ENCODE measurements around the gene CLEC7A.

CLEC7A gene

DNA sequence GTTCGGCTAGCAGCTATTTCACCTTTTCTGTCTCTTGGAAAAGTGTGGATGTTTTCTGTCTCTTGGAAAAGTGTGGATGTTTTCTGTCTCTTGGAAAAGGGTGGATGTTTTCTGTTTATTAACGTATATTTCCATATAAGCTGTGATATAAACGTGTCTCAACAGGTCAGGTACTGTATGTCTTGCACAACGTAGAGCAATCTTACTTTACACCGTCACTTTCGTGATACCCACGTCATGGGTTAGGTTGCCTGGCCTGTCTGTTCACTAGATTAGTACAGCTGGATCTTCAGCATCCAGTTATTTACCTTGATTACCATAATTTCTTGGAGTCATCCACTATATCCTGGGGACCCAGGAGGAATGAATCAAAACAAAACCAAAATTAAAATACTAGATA lies 14.1 kb downstream of the CLEC7A start:
- no peak overlapping the region for H3K27ac Mint-ChIP-seq
- H3K36me3 Mint-ChIP-seq: no peaks in the 10 kb centered on the region
- H3K9me3 Mint-ChIP-seq: peaks cover 13% of the 10 kb centered on the region
- peaks cover 14% of the 10 kb centered on the region for H3K27me3 Mint-ChIP-seq
- no peak for ATAC-seq
- no peak overlapping the region for H3K4me3 Mint-ChIP-seq
- H3K4me1 Mint-ChIP-seq: peaks cover 1% of the 10 kb centered on the region

DNA sequence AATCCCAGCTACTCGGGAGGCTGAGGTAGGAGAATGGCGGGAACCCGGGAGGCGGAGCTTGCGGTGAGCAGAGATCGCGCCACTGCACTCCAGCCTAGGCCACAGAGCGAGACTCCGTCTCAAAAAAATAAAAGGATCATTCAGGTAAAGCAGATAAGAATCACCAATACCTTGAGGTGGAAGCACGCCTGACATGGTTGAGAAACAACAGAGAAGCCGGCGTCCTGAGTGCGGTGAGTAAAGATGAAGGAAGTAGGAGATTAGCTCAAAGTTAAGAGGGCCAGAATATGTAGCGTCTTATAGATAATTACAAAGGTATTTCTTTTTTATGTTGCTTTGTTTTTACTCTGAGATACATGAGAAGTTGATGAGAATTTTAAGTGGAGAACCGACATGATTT lies 14.7 kb downstream of the CLEC7A start:
- peaks cover 14% of the 10 kb centered on the region for H3K9me3 Mint-ChIP-seq
- no peak for ATAC-seq
- no peaks in the 10 kb centered on the region for H3K4me1 Mint-ChIP-seq
- H3K27me3 Mint-ChIP-seq: peaks cover 13% of the 10 kb centered on the region
- no peak overlapping the region for H3K4me3 Mint-ChIP-seq
- H3K27ac Mint-ChIP-seq: no peak overlapping the region
- H3K36me3 Mint-ChIP-seq: no peaks in the 10 kb centered on the region

DNA sequence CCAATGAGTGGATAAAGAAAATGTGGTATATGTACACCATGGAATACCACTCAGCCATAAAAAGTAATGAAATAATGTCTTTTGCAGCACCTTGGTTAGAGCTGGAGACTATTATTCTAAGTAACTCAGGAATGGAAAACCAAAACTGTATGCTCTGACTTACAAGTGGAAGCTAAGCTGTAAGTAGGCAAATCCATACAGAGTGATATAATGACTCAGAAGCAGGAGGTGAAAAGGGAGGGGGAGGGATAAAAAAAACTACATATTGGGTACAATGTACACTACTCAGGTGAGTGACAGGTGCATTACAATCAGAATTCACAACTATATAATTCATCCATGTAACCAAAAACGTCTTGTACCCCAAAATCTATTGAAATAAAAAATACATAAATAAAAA lies 16.1 kb downstream of the CLEC7A start:
- ATAC-seq: no peak
- no peak overlapping the region for H3K27ac Mint-ChIP-seq
- no peak overlapping the region for H3K4me3 Mint-ChIP-seq
- H3K36me3 Mint-ChIP-seq: no peaks in the 10 kb centered on the region
- H3K27me3 Mint-ChIP-seq: peaks cover 13% of the 10 kb centered on the region
- no peaks in the 10 kb centered on the region for H3K4me1 Mint-ChIP-seq
- H3K9me3 Mint-ChIP-seq: peaks cover 10% of the 10 kb centered on the region

DNA sequence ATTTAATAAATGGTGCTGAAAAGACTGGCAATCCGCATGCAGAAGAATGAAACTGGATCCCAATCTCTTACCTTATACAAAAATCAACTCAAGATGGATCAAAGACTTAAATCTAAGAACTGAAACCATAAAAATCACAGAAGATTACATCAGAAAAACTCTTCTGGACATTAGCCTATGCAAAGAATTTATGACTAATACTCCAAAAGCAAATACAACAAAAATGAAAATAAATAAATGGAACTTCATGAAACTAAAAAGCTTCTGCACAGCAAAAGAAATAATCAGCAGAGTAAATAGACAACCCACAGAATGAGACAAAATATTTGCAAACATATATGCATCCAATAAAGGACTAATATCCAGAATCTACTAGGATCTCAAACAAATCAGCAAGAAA lies 16.9 kb downstream of the CLEC7A start:
- peaks cover 13% of the 10 kb centered on the region for H3K27me3 Mint-ChIP-seq
- no peaks in the 10 kb centered on the region for H3K4me1 Mint-ChIP-seq
- no peaks in the 10 kb centered on the region for H3K36me3 Mint-ChIP-seq
- H3K27ac Mint-ChIP-seq: no peak overlapping the region
- no peak for ATAC-seq
- H3K4me3 Mint-ChIP-seq: no peak overlapping the region
- H3K9me3 Mint-ChIP-seq: peaks cover 7% of the 10 kb centered on the region

DNA sequence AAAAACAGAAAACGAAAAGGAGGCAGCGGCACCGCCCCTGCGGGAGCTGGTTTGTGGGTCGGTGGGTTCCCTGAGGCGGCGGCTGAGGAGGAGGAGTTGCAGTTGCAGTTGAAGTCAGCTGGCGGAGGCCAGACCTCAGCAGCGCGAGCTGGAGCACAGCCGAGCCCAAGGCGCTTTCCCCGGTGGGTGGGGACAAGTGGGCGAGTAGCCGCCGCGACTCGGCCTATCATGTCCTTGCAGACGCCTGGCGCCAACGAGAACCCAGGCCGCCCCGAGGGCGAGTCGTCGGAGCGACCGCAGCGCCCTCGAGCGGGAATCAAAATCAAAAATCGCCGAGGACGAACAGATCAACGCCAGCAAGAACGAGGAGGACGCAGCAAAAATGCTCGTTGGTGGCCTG lies 18.5 kb downstream of the CLEC7A start:
- H3K4me1 Mint-ChIP-seq: no peaks in the 10 kb centered on the region
- H3K27me3 Mint-ChIP-seq: peaks cover 23% of the 10 kb centered on the region
- H3K9me3 Mint-ChIP-seq: peaks cover 10% of the 10 kb centered on the region
- H3K36me3 Mint-ChIP-seq: no peaks in the 10 kb centered on the region
- no peak overlapping the region for H3K27ac Mint-ChIP-seq
- ATAC-seq: no peak
- H3K4me3 Mint-ChIP-seq: no peak overlapping the region

DNA sequence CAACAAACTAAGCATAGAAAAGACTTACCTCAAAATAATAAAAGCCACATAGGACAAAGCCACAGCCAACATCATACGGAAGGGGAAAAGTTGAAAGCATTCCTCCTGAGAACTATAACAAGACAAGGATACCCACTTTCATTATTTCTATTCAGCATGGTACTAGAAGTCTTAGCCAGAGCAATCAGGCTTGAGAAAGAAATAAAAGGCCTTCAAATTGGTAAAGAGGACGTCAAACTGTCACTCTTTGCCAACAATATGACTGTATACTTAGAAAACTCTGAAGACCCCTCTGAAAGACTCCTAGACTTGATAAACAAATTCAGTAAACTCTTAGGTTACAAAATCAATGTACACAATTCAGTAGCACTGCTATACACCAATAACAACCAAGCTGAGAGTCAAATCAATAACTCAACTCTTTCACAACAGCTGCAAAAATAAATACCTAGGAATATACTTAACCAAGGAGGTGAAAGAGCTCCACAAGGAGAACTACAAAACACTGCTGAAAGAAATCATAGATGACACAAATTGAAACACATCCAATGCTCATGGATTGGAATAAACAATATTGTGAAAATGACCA lies 19.6 kb downstream of the CLEC7A start:
- Mint-ChIP-seq H3K9me3 (peaks cover 14% of the 10 kb centered on the region), H3K27me3 (peaks cover 34% of the 10 kb centered on the region), H3K36me3 (no peaks in the 10 kb centered on the region), H3K4me3 (no peak overlapping the region), H3K4me1 (no peaks in the 10 kb centered on the region), H3K27ac (no peak overlapping the region)
- no peak for ATAC-seq

DNA sequence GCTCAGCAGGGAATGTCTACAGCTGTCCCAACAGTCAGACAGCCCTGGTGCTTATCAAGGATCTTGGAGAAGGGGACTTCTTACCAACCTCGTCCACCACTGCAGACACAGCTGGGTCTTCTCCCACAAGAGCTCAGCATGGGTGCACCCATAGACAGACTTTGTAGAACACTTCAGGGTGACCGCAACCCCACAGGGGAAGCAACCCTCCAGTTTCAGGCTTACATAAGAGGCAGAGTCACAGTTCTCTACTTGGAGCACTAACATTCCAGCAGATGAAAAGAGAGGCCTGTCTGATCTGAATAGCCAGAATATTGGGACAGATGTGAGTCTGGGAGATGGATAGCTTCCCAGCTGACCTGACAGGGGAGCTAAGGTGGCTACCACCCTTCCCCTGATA lies 27.7 kb downstream of the CLEC7A start:
- H3K27ac Mint-ChIP-seq: no peak overlapping the region
- peaks cover 12% of the 10 kb centered on the region for H3K9me3 Mint-ChIP-seq
- no peaks in the 10 kb centered on the region for H3K4me1 Mint-ChIP-seq
- H3K36me3 Mint-ChIP-seq: no peaks in the 10 kb centered on the region
- no peak overlapping the region for H3K4me3 Mint-ChIP-seq
- H3K27me3 Mint-ChIP-seq: peaks cover 69% of the 10 kb centered on the region
- no peak for ATAC-seq

DNA sequence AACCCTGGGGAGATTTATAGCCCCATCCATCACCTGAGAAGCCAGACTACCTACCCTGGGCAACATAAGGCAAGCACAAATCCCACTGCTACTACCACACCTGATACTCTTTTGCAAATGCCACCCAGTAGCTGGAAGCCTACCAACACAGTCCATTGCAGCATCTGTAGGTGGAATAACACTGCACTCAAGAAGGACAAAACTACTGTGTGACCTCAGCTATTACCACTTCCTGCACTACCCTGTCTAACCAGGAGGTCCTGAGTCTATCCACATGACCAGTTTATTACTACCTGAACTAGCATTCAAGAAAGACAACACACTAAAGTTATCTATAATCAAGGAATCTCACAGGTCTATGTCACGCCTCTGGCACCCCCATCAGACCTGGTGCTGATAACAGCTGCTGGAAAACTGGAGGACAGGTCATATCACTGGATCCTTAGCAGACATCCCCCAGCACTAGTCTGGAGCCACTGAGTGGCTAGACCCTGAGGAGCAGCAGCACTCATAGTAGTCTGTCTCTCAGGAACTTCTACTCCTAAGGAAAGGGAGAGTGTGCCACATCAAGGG lies 28.3 kb downstream of the CLEC7A start:
- peaks cover 63% of the 10 kb centered on the region for H3K27me3 Mint-ChIP-seq

DNA sequence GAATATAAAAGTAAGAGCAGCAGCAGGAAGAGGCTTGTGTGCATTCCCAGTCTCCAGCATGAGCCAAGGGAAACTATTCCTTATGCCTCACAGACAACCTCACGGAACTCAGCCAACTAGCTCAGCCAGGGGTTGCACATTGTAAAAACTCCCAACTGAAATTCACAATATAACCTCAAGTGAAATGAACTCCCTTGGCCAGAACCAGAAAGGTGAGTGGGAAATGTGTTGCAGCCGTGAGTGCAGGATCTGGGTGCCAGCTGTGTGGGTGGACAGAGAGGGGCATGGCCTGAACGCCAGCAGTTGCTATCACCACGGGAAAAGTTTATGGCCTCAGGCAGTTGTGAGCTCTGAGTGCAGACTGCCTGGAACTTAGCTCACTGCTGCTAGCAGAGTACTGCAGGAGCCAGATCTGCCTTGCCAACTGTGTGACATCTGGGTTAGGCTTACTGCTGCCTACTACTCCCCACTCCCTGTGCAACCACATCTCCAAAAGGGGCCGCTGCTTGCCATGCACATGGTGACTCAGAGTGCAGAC lies 28.9 kb downstream of the CLEC7A start:
- H3K36me3 Mint-ChIP-seq: no peaks in the 10 kb centered on the region
- peaks cover 9% of the 10 kb centered on the region for H3K9me3 Mint-ChIP-seq
- H3K4me1 Mint-ChIP-seq: no peaks in the 10 kb centered on the region
- no peak for ATAC-seq
- peaks cover 56% of the 10 kb centered on the region for H3K27me3 Mint-ChIP-seq
- H3K4me3 Mint-ChIP-seq: no peak overlapping the region
- no peak overlapping the region for H3K27ac Mint-ChIP-seq

More for the DNA sequence above, 28.3 kb downstream of the CLEC7A start:
- Mint-ChIP-seq H3K36me3 (no peaks in the 10 kb centered on the region), H3K4me3 (no peak overlapping the region), H3K9me3 (peaks cover 9% of the 10 kb centered on the region), H3K27ac (no peak overlapping the region), H3K4me1 (no peaks in the 10 kb centered on the region)
- no peak for ATAC-seq

DNA sequence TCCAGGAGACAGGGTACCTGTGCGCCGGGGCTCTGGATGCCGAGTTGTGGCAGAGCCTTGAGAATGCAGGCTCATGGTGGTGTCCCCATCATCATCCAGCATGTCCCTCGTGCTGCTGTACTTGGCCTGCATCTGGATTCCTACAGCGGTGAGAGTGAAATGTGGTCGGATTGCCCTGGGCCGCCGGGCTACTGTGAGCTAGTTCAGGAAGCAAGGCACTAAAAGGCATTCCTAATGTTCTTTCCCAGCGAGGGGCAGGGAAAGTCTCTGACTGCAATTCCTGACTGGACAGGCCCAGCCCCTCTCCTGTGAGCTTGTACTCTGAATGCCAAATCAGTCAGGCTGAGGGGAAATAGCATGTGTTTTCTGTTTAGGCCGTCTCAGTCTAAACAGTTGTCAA lies 31.2 kb downstream of the CLEC7A start, which contains the start of gene CLEC1A:
TSS of gene CLEC1A (minus strand) at position 195 of the 400 bp plus-strand sequence. CDS start at position 132, 63 bp downstream.
- no peak within 1 kb of the TSS for H3K4me3 Mint-ChIP-seq
- no peaks in the 10 kb centered on the region for H3K36me3 Mint-ChIP-seq
- peaks cover 5% of the 10 kb centered on the region for H3K9me3 Mint-ChIP-seq
- H3K27me3 Mint-ChIP-seq: peaks cover 34% of the 10 kb centered on the region
- no peak for ATAC-seq
- no peaks in the 10 kb centered on the region for H3K4me1 Mint-ChIP-seq
- H3K27ac Mint-ChIP-seq: no peak within 1 kb of the TSS

DNA sequence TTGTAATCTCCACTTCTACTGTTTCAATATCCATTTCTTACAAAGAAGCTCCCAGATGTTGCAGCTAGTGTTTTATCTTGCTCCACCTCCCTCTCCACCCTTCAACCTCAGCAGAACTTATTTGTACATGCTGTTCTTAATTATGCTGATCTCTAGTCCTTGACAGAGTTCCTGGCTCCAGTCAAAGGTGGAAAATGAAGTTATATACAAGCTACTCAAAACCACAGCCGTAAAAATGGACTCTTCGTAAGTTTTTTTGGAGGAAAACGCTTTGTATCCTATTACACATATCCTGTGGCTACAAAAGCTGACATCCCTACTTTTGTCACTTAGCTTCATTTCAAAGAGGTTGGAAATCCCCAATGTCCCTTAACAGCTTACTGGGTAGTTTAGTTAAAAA lies 32.5 kb downstream of the CLEC7A start:
- H3K27ac Mint-ChIP-seq: no peak overlapping the region
- H3K4me1 Mint-ChIP-seq: no peaks in the 10 kb centered on the region
- no peak overlapping the region for H3K4me3 Mint-ChIP-seq
- ATAC-seq: no peak
- no peaks in the 10 kb centered on the region for H3K36me3 Mint-ChIP-seq
- no peaks in the 10 kb centered on the region for H3K9me3 Mint-ChIP-seq
- H3K27me3 Mint-ChIP-seq: peaks cover 29% of the 10 kb centered on the region

DNA sequence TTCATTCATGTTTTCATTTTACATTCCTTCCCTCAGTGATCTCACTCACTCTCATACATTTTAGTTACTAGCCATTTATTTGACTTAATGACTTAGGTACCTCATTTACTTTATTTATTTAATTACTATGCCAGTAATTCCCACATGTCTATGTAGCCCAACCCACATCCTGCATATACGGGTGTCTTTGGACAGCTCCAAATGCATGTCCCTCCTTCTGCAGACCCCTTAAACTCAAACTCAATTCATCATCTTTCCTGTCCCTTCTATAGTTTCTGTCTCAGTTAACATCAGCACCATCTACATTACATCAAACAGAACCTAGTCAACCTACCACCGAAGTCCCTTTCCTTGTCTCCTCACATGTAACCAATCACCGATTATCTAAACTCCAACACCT lies 34.0 kb downstream of the CLEC7A start:
- ATAC-seq: no peak
- H3K9me3 Mint-ChIP-seq: no peaks in the 10 kb centered on the region
- peaks cover 19% of the 10 kb centered on the region for H3K27me3 Mint-ChIP-seq
- no peak overlapping the region for H3K4me3 Mint-ChIP-seq
- no peak overlapping the region for H3K27ac Mint-ChIP-seq
- no peaks in the 10 kb centered on the region for H3K36me3 Mint-ChIP-seq
- H3K4me1 Mint-ChIP-seq: no peaks in the 10 kb centered on the region

DNA sequence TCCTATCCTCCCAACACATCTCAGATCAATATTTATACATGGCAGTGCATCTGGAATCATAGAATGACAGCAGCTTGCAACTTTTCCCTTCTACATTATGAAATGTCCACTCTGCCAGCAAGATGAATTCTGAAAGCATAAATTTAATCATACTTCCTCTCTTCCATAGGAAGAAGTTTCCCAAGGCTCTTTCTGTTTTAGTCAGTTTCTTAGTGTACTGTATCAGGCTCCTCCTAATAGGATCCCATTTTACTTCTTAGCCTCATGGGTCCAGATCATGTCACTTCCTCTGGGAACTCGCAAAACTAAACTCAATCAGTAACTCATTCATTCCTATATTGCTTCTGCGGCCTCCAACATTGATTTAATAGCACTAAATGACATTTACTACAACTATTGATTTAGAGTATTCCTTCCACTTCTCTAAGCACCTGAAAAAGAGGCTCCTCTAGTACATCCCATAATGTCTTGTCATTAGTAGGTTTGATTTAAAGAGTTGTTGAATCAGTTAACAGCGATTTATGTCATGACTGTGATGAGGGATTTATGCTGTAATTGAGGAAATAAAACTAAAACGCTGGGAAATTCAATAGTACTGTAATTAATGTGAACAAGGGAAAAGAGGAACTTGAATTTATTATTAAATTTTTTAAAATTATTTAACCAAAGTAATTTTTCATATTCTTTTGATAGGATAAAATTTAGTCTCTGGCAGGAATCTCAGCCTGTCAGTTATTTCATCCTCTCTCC lies 35.2 kb downstream of the CLEC7A start:
- no peak for ATAC-seq
- H3K9me3 Mint-ChIP-seq: no peaks in the 10 kb centered on the region
- no peak overlapping the region for H3K4me3 Mint-ChIP-seq
- H3K4me1 Mint-ChIP-seq: peaks cover 5% of the 10 kb centered on the region
- no peaks in the 10 kb centered on the region for H3K36me3 Mint-ChIP-seq
- H3K27ac Mint-ChIP-seq: no peak overlapping the region
- H3K27me3 Mint-ChIP-seq: peaks cover 24% of the 10 kb centered on the region

DNA sequence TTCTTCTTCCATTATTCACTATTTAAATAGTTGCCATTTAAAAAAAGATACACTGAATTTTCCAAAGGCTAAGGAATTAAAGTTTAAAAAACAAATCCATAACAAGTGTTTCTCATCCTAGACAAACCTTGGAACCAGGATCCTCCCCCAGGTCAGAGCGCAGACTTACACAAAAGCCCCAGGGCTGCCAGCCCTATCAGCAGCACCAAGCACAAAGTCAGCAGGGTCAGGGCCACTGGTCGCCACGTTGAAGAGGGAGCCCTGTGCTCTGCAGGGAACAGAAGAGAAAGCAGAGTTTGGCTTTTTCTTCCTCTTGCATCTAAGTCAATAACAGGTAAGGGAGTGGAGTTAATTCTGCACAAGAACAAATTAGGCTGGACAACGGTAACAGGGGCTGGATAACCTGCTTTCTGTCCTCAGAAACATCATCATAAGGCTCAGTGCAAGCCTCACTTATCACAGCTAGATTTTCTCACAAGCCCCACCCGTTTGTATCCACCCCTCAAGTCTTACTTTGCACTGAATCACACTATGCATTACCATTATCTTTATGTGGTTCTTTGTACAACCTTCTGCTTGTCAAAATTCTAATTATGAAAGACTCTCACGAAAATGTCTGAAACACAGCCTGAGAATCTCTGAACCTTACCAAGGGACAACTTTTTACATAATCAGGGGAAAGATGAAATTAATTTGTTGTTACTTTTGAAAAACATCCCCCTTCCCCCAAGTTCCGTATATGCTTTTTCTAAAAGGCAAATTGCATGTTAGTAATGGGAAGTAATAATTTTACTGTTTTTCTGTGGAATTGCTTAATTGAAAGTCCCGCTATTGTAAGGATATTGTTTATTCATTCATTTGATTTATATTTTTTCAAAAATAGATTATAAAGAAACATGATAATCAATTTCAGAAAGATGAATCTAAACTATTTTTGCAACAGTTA lies 40.8 kb downstream of the CLEC7A start:
- Mint-ChIP-seq H3K27ac (no peak overlapping the region), H3K4me1 (peaks cover 15% of the 10 kb centered on the region), H3K36me3 (no peaks in the 10 kb centered on the region), H3K9me3 (peaks cover 8% of the 10 kb centered on the region), H3K27me3 (peaks cover 34% of the 10 kb centered on the region), H3K4me3 (no peak overlapping the region)
- ATAC-seq: no peak

DNA sequence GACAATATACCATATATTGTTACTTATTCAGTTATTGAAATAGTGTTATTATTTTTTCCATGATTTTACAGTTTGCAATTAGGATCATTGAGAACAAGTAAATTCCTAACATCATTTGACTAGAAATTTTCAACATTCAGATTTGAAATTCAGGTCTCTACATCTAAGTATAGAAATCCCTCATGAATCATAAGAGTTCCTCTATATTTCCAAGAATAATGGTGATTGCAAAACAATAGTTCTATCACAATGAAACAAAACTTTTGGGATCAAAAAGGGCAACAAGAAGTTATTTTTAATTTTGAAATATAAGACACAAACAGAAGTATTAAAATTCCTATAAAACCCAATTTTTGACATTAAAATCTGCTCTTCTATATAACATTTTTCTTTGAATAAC lies 42.0 kb downstream of the CLEC7A start:
- no peaks in the 10 kb centered on the region for H3K36me3 Mint-ChIP-seq
- peaks cover 39% of the 10 kb centered on the region for H3K27me3 Mint-ChIP-seq
- peaks cover 12% of the 10 kb centered on the region for H3K9me3 Mint-ChIP-seq

More for the DNA sequence above, 42.0 kb downstream of the CLEC7A start:
- Mint-ChIP-seq H3K4me1 (peaks cover 15% of the 10 kb centered on the region), H3K4me3 (no peak overlapping the region), H3K27ac (no peak overlapping the region)
- no peak for ATAC-seq

All from stimulated activated memory B cell treated with anti-CD40 and anti-IgM and Interleukin-4, amounts not matched to agents 10 μg/mL and 1 μg/mL and 100 μg/mL, for 72 hours (primary cell).